ENCODE measurements around the gene ZIC5.

GRCh38 chr13:99987154-99988019 is 15.8 kb upstream of the ZIC5 start:
- no peak for TF ChIP-seq CTCF (conservative IDR thresholded peaks at IDR 0.05; ENCODE audit: low read length)
- TF ChIP-seq EZH2phosphoT487 (IDR thresholded peaks at IDR 0.05; ENCODE audit: borderline replicate concordance), result no peak

Data from Loucy (cell line).